ENCODE measurements around the gene TDRD6. TPM values are rescaled to one million over a fixed set of nuclear protein-coding genes. Genes with fewer than 3 reads are reported as not detected.
"Not testable (repeated sequence)": the region's sequence is repeated elsewhere in the genome, so short reads cannot be mapped to it uniquely, and the experiment has no call there.

TDRD6 gene
- total RNA-seq, 4 donors from 2014 or later = 0.04 to 1.1 (median 0.22) TPM; not detected in 1

GRCh38 chr6:46741910-46742309, 54.2 kb downstream of the TDRD6 start:
- intact Hi-C loops (cut with DNase I) = no loop called here
- TF ChIP-seq POLR2A (IDR thresholded peaks at IDR 0.05) (no peak), CTCF (IDR thresholded peaks at IDR 0.05) (no peak)
- DNase-seq = no peak

GRCh38 chr6:46743425-46744158, 55.9 kb downstream of the TDRD6 start:
- Histone ChIP-seq H3K27ac (no peak overlapping the region), H3K4me1 (no peaks in the 10 kb centered on the region), H3K9me3 (no peaks in the 10 kb centered on the region), H3K27me3 (peaks cover 0 to 10% (median 0%) of the 10 kb centered on the region in 4 donors), H3K36me3 (no peaks in the 10 kb centered on the region), H3K4me3 (no peak overlapping the region)
- WGBS, 2 donors = 73 to 80% methylated on average over 1 of the region's 1 CpG
- no peak for DNase-seq
- intact Hi-C loops (cut with DNase I) = no loop called here
- TF ChIP-seq POLR2A (IDR thresholded peaks at IDR 0.05) (no peak), CTCF (IDR thresholded peaks at IDR 0.05) (no peak)

More at GRCh38 chr6:46741910-46742309, 54.2 kb downstream of the TDRD6 start:
- Histone ChIP-seq H3K9me3 (no peaks in the 10 kb centered on the region), H3K36me3 (no peaks in the 10 kb centered on the region), H3K27ac (no peak overlapping the region), H3K4me1 (no peaks in the 10 kb centered on the region), H3K27me3 (peaks cover 0 to 25% (median 0%) of the 10 kb centered on the region in 4 donors), H3K4me3 (no peak overlapping the region)
- WGBS, 2 donors = 80 to 85% methylated on average over 4 of the region's 4 CpGs

- 74 to 85% methylated on average over 3 of the region's 3 CpGs for WGBS, 2 donors
These were observed 56.6 kb downstream of the TDRD6 start for GRCh38 chr6:46744159-46744725.

GRCh38 chr6:46745973-46746372, 58.3 kb downstream of the TDRD6 start:
- Histone ChIP-seq H3K4me1 (no peaks in the 10 kb centered on the region), H3K9me3 (no peaks in the 10 kb centered on the region), H3K36me3 (no peaks in the 10 kb centered on the region), H3K27me3 (no peaks in the 10 kb centered on the region), H3K27ac (no peak overlapping the region), H3K4me3 (no peak overlapping the region)
- no peak for TF ChIP-seq POLR2A (IDR thresholded peaks at IDR 0.05)
- TF ChIP-seq CTCF (IDR thresholded peaks at IDR 0.05) = no peak
- intact Hi-C loops (cut with DNase I) = no loop called here
- no peak for DNase-seq
- 56 to 67% methylated on average over 2 of the region's 2 CpGs for WGBS, 2 donors

More at GRCh38 chr6:46744159-46744725, 56.6 kb downstream of the TDRD6 start:
- DNase-seq; intact Hi-C loops (cut with DNase I); H3K9me3 ChIP-seq; H3K4me3 ChIP-seq; H3K36me3 ChIP-seq; H3K4me1 ChIP-seq; H3K27me3 ChIP-seq; H3K27ac ChIP-seq: not testable (repeated sequence)

- Histone ChIP-seq H3K27me3 (no peaks in the 10 kb centered on the region), H3K9me3 (no peaks in the 10 kb centered on the region), H3K4me3 (no peak within 1 kb of the TSS), H3K27ac (no peak within 1 kb of the TSS), H3K4me1 (no peaks in the 10 kb centered on the region), H3K36me3 (no peaks in the 10 kb centered on the region)
- DNase-seq = no peak
- TF ChIP-seq POLR2A (IDR thresholded peaks at IDR 0.05) = no peak
- no peak for TF ChIP-seq CTCF (IDR thresholded peaks at IDR 0.05)
- 37 to 54% methylated on average over 1 of the region's 1 CpG for WGBS, 2 donors
- intact Hi-C loops (cut with DNase I) = no loop called here
These were observed 59.0 kb downstream of the TDRD6 start, which contains the start of gene ANKRD66 for GRCh38 chr6:46746696-46747095. ANKRD66 (plus strand) TSS chr6:46746933; CDS start chr6:46751949, 5,016 bp downstream.
